HCT116 (cell line): ENCODE measurements around the gene CEP70. TPM values are rescaled to one million over a fixed set of nuclear protein-coding genes. Genes with fewer than 3 reads are reported as not detected.

ENCODE experiments used
- ATAC-seq: fragments of 200-7000 bp; cut with Tn5 transposase; 2 replicates; pipeline ENCODE4 v1.9.1; 2020; ENCODE audit warnings: mild to moderate bottlenecking, moderate library complexity
- BruUV-seq: library from RNA; stranded (reverse); fragments of 400-500 nt; replicated peaks from 2 replicates; lab custom pipeline; 2021; lab: Mats Ljungman, UMichigan
- CTCF ChIA-PET: fragments of 300-600 bp; sonication (Branson Sonifier 250); formaldehyde crosslinking; loops from one replicate; lab custom pipeline; 2021; ENCODE audit warnings: antibody characterized with exemption; lab: Charles Lee
- POLR2A ChIA-PET: fragments of 300-600, 350-600 bp; sonication (Branson Sonifier 250); formaldehyde crosslinking; loops from one replicate; lab custom pipeline; 2021; ENCODE audit warnings: antibody characterized with exemption; lab: Charles Lee
- RAD21 ChIA-PET, 2 experiments: fragments of 300-600 bp; sonication (Branson Sonifier 250); formaldehyde crosslinking; loops; one replicate each; lab custom pipeline; 2023; ENCODE audit warnings: low total read pairs in 2 of 2; ENCODE audit not compliant: uncharacterized antibody in 2 of 2, unreplicated experiment in 2 of 2, low non-redundant PET in 1 of 2; lab: Charles Lee
- DNase-seq: peaks from one replicate; pipeline ENCODE4 v3.0.0-alpha.2; 2010; ENCODE audit warnings: low read depth, low spot score
- H2AFZ ChIP-seq: fragments of 200-600 bp; shearing (Covaris generic), sonication (generic); 2 replicates; pipeline ENCODE4 v1.6.1; 2017; ENCODE audit warnings: low read depth, mixed run types, mixed read lengths, antibody characterized with exemption, low read length; ENCODE audit not compliant: poor library complexity, severe bottlenecking
- H3K27ac ChIP-seq: 2 replicates; pipeline ENCODE4 v1.5.1; 2012; ENCODE audit warnings: low read depth, low read length
- H3K27me3 ChIP-seq: fragments of 200-600 bp; sonication (generic); 2 replicates; pipeline ENCODE4 v1.6.1; 2016; ENCODE audit warnings: mixed run types, low read length, mixed read lengths; ENCODE audit not compliant: insufficient read depth
- H3K36me3 ChIP-seq, 2 experiments: fragments of 200-500 bp in 1 of 2; fragments of 200-600 bp in 1 of 2; sonication (Bioruptor generic) in 1 of 2; sonication (generic) in 1 of 2; 2 replicates each; pipeline versions ENCODE4 v1.5.1 to v1.6.1; 2014 to 2016; ENCODE audit warnings: low read length in 2 of 2, inconsistent platforms in 1 of 2, mixed read lengths in 1 of 2, mixed run types in 1 of 2; ENCODE audit not compliant: insufficient read depth in 2 of 2, control insufficient read depth in 1 of 2
- H3K4me1 ChIP-seq, 2 experiments: fragments of 200-600 bp in 1 of 2; sonication (generic) in 1 of 2; 2 replicates each; pipeline versions ENCODE4 v1.5.1 to v1.6.1; 2012 to 2017; ENCODE audit warnings: low read length in 2 of 2, inconsistent platforms in 1 of 2, mild to moderate bottlenecking in 1 of 2, mixed read lengths in 1 of 2, mixed run types in 1 of 2, moderate library complexity in 1 of 2; ENCODE audit not compliant: insufficient read depth in 2 of 2, control insufficient read depth in 1 of 2
- H3K4me2 ChIP-seq: fragments of 200-600 bp; sonication (generic); 2 replicates; pipeline ENCODE4 v1.6.1; 2017; ENCODE audit warnings: mixed run types, low read length, mixed read lengths
- H3K4me3 ChIP-seq, 2 experiments: fragments of 200-600 bp in 1 of 2; sonication (generic) in 1 of 2; replicated peaks in 1 of 2; 2 replicates each; pipeline ENCODE4 v1.5.1; 2011 to 2016; ENCODE audit warnings: low read length in 2 of 2, control low read depth in 1 of 2, low read depth in 1 of 2, mild to moderate bottlenecking in 1 of 2, mixed read lengths in 1 of 2, mixed run types in 1 of 2
- H3K79me2 ChIP-seq: fragments of 200-600 bp; sonication (generic); 2 replicates; pipeline ENCODE4 v1.6.1; 2017; ENCODE audit warnings: mild to moderate bottlenecking, mixed run types, low read length, moderate library complexity, mixed read lengths; ENCODE audit not compliant: insufficient read depth
- H3K9ac ChIP-seq: fragments of 200-600 bp; sonication (generic); 2 replicates; pipeline ENCODE4 v1.6.1; 2016; ENCODE audit warnings: low read length, mixed read lengths
- H3K9me2 ChIP-seq: fragments of 200-600 bp; sonication (generic), shearing (Covaris generic); 2 replicates; pipeline ENCODE4 v1.6.1; 2017; ENCODE audit warnings: mixed run types, mild to moderate bottlenecking, moderate library complexity; ENCODE audit not compliant: insufficient read depth
- H3K9me3 ChIP-seq, 2 experiments: fragments of 200-500 bp in 1 of 2; fragments of 200-600 bp in 1 of 2; sonication (Bioruptor generic) in 1 of 2; sonication (generic) in 1 of 2; 2 replicates each; pipeline ENCODE4 v1.6.1; 2014 to 2017; ENCODE audit warnings: low read length in 2 of 2, mixed read lengths in 2 of 2, inconsistent platforms in 1 of 2, low read depth in 1 of 2, mild to moderate bottlenecking in 1 of 2, mixed run types in 1 of 2, moderate library complexity in 1 of 2; ENCODE audit not compliant: control insufficient read depth in 1 of 2, insufficient read depth in 1 of 2
- H4K20me1 ChIP-seq: fragments of 200-600 bp; sonication (generic), shearing (Covaris generic); 2 replicates; pipeline ENCODE4 v1.6.1; 2017; ENCODE audit warnings: mixed run types, mild to moderate bottlenecking, moderate library complexity; ENCODE audit not compliant: insufficient read depth
- ATF3 ChIP-seq: IDR thresholded peaks from 2 replicates; pipeline ENCODE4 v1.6.1; 2012
- CBX3 ChIP-seq: IDR thresholded peaks from 2 replicates; pipeline ENCODE4 v1.6.1; 2012; ENCODE audit warnings: low read depth
- CEBPB ChIP-seq: IDR thresholded peaks from 2 replicates; pipeline ENCODE4 v1.6.1; 2012; ENCODE audit warnings: low read depth
- ELF1 ChIP-seq: IDR thresholded peaks from 2 replicates; pipeline ENCODE4 v1.6.1; 2012; ENCODE audit warnings: low read depth, borderline replicate concordance
- EZH2phosphoT487 ChIP-seq: fragments of 200-600 bp; IDR thresholded peaks from 2 replicates; pipeline ENCODE4 v1.6.1; 2018; ENCODE audit warnings: antibody characterized with exemption, borderline replicate concordance
- FOSL1 ChIP-seq: IDR thresholded peaks from 2 replicates; pipeline ENCODE4 v1.6.1; 2012; ENCODE audit warnings: low read depth
- JUND ChIP-seq: IDR thresholded peaks from 2 replicates; pipeline ENCODE4 v1.6.1; 2012
- POLR2AphosphoS5 ChIP-seq: IDR thresholded peaks from 2 replicates; pipeline ENCODE4 v1.6.1; 2011; ENCODE audit warnings: mild to moderate bottlenecking, low read depth, low read length, moderate library complexity
- SP1 ChIP-seq: IDR thresholded peaks from 2 replicates; pipeline ENCODE4 v1.6.1; 2012; ENCODE audit warnings: low read depth
- TCF7L2 ChIP-seq: IDR thresholded peaks from 2 replicates; pipeline ENCODE4 v1.7.0; 2011; ENCODE audit warnings: borderline replicate concordance, inconsistent platforms; ENCODE audit not compliant: insufficient read depth, insufficient read length; ENCODE audit errors: extremely low read depth
- YY1 ChIP-seq: IDR thresholded peaks from 2 replicates; pipeline ENCODE4 v1.6.1; 2011; ENCODE audit warnings: low read length, low read depth, moderate library complexity, mild to moderate bottlenecking; ENCODE audit not compliant: insufficient replicate concordance; ENCODE audit errors: extremely low read depth
- ZNF274 ChIP-seq: fragments of 200-500 bp; sonication (Bioruptor generic); IDR thresholded peaks from 2 replicates; pipeline ENCODE4 v1.6.1; 2014; ENCODE audit warnings: mild to moderate bottlenecking, low read depth, low read length, inconsistent platforms
- intact Hi-C: fragments of 100-400 bp; cut with micrococcal nuclease; formaldehyde crosslinking; loops from 2 replicates; pipeline ENCODE4 v1.10.0; 2022
- total RNA-seq: library from RNA; stranded (reverse); gene quantifications from one replicate; pipeline ENCODE4 v1.2.1, GENCODE V29; 2021; ENCODE audit not compliant: unreplicated experiment

Gene CEP70
- total RNA-seq, 1 experiment from 2014 or later: 38.7 TPM

- ATAC-seq (no peak), DNase-seq (no peak)
- H3K27me3 ChIP-seq: no peaks in the 10 kb centered on the region
- BruUV-seq: no TSS peak
- no peak overlapping the region for H3K9ac ChIP-seq
- H3K79me2 ChIP-seq: no peaks in the 10 kb centered on the region
- no peak overlapping the region for H2AFZ ChIP-seq
- no peak overlapping the region for H3K4me3 ChIP-seq
- TF ChIP-seq CEBPB: no peak
- no peak for TF ChIP-seq ELF1
- TF ChIP-seq CBX3: no peak
- TF ChIP-seq ATF3: no peak
- TF ChIP-seq ZNF274: no peak
- TF ChIP-seq YY1: no peak
- no peak for TF ChIP-seq TCF7L2
- H4K20me1 ChIP-seq: no peaks in the 10 kb centered on the region
- no peaks in the 10 kb centered on the region for H3K9me2 ChIP-seq
- ChIA-PET RAD21 (no interaction called here), CTCF (no interaction called here), POLR2A (no interaction called here)
- no peak overlapping the region for H3K27ac ChIP-seq
- no peak overlapping the region for H3K4me2 ChIP-seq
- peaks cover 14 to 18% of the 10 kb centered on the region in 2 experiments for H3K4me1 ChIP-seq
- intact Hi-C loops: no loop called here
- H3K36me3 ChIP-seq: no peaks in the 10 kb centered on the region
- no peaks in the 10 kb centered on the region for H3K9me3 ChIP-seq
Measured at GRCh38 chr3:138445654-138446053, 148.4 kb downstream of the CEP70 start.

GRCh38 chr3:138445236-138445635 is 148.8 kb downstream of the CEP70 start:
- H3K4me3 ChIP-seq: no peak overlapping the region
- no peaks in the 10 kb centered on the region for H3K36me3 ChIP-seq
- H3K27ac ChIP-seq: no peak overlapping the region
- no peak for ATAC-seq
- H2AFZ ChIP-seq: no peak overlapping the region
- DNase-seq: no peak
- no peaks in the 10 kb centered on the region for H4K20me1 ChIP-seq
- no peaks in the 10 kb centered on the region for H3K9me3 ChIP-seq
- H3K9me2 ChIP-seq: no peaks in the 10 kb centered on the region
- no peak for TF ChIP-seq POLR2AphosphoS5
- TF ChIP-seq ZNF274: no peak
- TF ChIP-seq CEBPB: no peak
- TF ChIP-seq EZH2phosphoT487: no peak
- TF ChIP-seq ELF1: no peak
- no peak for TF ChIP-seq ATF3
- no peak for TF ChIP-seq FOSL1
- no peak for TF ChIP-seq JUND
- no peak for TF ChIP-seq TCF7L2
- TF ChIP-seq YY1: no peak
- no peak for TF ChIP-seq SP1
- intact Hi-C loops: no loop called here
- BruUV-seq: no TSS peak
- peaks cover 14 to 18% of the 10 kb centered on the region in 2 experiments for H3K4me1 ChIP-seq
- H3K79me2 ChIP-seq: no peaks in the 10 kb centered on the region
- H3K27me3 ChIP-seq: no peaks in the 10 kb centered on the region
- CTCF ChIA-PET: no interaction called here
- H3K4me2 ChIP-seq: no peak overlapping the region
- RAD21 ChIA-PET: no interaction called here
- POLR2A ChIA-PET: no interaction called here
- no peak overlapping the region for H3K9ac ChIP-seq
